Retinal pigment epithelial cell (primary cell): Measurements from ENCODE around the gene RSPH1.

Experiments used
- DNase-seq: peaks from one replicate; pipeline ENCODE4 v3.0.0-alpha.2; 2010; ENCODE audit warnings: low read depth
- H3K4me3 ChIP-seq: 2 replicates; pipeline ENCODE4 v1.5.1; 2011; ENCODE audit warnings: mild to moderate bottlenecking, low read length, control low read depth, moderate library complexity
- TF ChIP-seq, protein P1 (sequence below): conservative IDR thresholded peaks from 2 replicates; pipeline ENCODE4 v1.5.1; 2011; ENCODE audit warnings: low read depth, low read length, control low read depth, inconsistent platforms

RSPH1 gene

DNA sequence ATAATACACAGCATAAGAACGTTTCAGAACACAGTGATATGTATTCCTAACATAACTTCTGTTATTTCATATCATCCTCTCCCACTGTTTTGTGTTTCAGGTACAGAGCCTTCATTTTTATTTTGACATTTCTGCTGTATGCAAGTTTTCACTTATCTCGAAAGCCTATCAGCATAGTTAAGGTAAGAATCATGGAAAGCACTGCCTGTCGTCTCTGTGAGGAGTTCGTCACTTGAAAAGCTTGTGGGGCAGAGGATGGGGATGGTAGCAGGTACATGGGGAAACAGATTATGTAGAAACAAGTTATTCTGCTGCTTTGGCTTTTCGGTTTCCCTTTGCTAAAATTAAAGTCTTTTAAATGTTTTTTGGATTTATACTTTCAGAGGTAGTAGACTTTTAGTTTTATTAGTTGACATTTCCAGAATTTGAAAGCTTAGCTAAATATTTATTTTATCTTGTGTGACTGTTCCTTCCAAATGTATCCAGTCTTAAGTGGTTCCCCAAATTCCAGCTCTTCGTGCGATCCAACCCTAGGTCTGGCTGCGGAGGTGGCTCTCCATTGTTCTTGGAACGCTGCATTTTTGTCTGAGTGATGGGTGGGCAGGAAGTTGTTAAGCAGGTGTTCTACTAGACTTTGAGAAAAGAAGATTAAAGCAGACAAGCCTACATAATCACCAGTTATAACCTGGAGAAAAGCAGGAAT, 29.8 kb upstream of the RSPH1 start:
- DNase-seq: no peak
- TF ChIP-seq, protein P1, sequence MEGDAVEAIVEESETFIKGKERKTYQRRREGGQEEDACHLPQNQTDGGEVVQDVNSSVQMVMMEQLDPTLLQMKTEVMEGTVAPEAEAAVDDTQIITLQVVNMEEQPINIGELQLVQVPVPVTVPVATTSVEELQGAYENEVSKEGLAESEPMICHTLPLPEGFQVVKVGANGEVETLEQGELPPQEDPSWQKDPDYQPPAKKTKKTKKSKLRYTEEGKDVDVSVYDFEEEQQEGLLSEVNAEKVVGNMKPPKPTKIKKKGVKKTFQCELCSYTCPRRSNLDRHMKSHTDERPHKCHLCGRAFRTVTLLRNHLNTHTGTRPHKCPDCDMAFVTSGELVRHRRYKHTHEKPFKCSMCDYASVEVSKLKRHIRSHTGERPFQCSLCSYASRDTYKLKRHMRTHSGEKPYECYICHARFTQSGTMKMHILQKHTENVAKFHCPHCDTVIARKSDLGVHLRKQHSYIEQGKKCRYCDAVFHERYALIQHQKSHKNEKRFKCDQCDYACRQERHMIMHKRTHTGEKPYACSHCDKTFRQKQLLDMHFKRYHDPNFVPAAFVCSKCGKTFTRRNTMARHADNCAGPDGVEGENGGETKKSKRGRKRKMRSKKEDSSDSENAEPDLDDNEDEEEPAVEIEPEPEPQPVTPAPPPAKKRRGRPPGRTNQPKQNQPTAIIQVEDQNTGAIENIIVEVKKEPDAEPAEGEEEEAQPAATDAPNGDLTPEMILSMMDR: no peak
- H3K4me3 ChIP-seq: no peak overlapping the region

DNA sequence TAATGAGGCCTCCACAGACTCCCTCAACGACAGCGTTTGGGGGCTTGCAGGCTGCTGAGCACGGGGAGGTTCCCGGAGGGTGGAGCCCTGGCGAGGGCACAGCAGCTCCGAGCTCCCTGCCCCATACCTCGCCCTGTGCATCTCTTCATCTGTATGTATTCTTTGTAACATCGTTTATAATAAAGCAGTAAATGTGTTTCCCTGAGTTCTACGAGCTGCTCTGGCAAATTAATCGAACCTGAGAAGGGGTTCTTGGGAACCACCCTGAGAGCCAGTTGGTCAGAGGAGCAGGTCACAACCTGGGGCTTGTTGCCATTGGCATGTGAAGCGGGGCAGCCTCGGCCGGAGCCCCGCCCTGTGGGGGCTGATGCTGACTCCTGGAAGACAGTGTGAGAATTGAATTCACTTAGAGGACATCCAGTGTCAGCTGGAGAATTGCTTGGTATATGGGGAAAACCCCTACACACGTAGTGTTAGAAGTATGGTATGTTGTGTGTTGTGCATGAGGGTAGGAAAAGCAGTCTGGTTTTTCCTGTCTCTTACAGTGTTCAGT, 29.1 kb upstream of the RSPH1 start:
- H3K4me3 ChIP-seq: peak overlapping the region; percentile 5
- TF ChIP-seq, protein P1: no peak
- no peak for DNase-seq

DNA sequence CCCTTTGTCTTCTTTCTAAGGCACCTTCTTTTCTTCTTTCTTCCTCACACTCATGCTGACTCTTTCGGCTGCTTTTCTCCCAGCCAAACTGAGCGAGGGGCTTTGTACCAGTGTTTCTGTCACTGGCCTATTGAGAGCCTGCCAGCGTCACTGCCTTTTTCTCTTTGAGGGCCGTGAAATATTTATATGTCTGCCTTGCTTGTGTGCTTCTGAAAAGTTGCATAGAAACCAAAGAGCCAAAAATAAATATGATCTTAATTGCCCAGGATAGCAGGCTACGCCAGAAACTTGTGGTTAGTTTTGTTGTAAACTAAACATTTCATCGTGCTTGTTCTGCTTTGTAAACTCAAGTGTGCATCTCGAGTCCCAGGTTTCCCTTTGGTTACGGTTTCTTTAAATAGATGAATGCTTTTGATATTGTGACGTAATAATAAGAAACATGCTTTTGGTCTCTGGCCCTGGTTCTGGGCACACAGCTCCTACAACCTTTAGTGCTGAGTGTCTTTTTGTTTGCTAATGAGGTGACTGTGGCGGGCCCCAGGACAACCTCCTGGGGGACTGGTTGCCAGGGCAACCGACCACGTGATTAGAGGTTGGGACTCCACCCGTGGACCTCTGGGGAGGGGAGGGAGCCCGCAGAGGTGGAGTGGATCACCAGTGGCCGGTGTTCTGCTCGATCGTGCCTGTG, 28.5 kb upstream of the RSPH1 start:
- TF ChIP-seq, protein P1: no peak
- H3K4me3 ChIP-seq: peak overlapping the region; percentile 5
- DNase-seq: no peak

DNA sequence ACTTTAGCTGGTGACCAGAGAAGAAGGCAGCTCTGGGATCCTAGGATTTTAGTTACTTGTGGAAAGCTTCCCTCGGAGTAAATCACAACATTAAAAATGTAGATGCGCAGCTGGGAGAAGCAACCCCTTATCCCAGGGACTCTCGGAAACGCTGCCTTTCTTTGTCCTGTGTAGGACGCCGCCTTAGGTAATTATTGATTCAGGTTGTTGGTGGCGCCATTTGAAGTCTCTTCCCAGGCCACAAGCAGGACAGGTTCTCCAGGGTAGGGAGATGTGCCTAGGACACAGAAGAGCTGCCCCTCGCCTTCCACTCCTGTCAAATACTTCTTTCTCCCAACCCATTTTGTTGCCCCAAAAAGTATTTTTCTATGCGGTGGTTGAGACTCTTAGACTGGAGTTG, 27.9 kb upstream of the RSPH1 start:
- TF ChIP-seq, protein P1: no peak
- no peak for DNase-seq
- H3K4me3 ChIP-seq: no peak overlapping the region

DNA sequence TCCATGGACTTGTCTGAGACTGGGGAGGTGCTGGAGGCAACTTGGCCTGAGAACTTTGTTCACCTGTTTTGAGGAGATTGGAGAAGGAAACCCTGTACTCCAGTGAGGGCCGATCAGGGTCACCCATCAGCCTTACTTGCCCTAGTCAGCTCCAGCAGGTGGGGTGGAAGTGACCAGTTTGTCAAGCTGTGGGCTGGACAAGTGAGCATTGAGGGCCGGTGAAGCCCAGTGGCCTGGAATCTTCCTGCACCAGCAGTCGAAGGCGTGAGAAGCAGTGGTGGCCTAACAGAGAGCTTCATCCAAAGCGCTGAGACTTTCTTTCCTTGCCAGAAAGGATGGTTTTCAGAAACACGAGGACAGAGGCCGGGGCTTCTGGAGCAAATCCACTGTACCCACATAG, 27.2 kb upstream of the RSPH1 start:
- TF ChIP-seq, protein P1: no peak
- no peak for DNase-seq
- no peak overlapping the region for H3K4me3 ChIP-seq

DNA sequence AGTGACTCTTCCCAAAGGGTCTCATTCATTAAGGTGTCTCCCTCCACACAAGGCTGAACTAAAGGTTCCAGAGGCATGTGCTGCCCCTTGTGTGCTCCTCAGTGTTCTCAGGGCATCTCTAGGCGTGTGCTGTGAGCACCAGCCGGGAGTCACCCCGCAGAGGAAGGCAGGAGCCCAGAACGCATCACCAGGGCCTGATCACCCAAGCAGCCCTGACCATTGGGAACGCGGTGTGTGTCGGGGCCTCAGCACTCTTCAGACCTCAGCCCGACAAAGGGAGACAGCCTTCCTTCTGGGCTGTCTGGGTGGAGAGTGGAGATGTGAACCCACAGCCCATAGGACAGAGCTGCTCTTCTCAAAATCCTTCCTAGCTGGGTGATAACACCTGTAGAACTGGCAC, 26.7 kb upstream of the RSPH1 start:
- TF ChIP-seq, protein P1: no peak

More for the DNA sequence above, 26.7 kb upstream of the RSPH1 start:
- H3K4me3 ChIP-seq: no peak overlapping the region
- DNase-seq: no peak
